H1 (cell line): Measurements from ENCODE around the gene POU6F2.

Experiments
- ATF3 ChIP-seq: IDR thresholded peaks from 2 replicates; pipeline ENCODE4 v1.6.1; 2011; ENCODE audit warnings: low read depth, mild to moderate bottlenecking, low read length; ENCODE audit not compliant: insufficient read depth
- CHD2 ChIP-seq: IDR thresholded peaks from 2 replicates; pipeline ENCODE4 v1.6.1; 2012; ENCODE audit warnings: low read length, improper control_type of control experiment
- CTCF ChIP-seq, 3 experiments: IDR thresholded peaks; 1 replicate in 2 of 3; 2 replicates in 1 of 3; pipeline versions ENCODE4 v1.5.1 to v1.6.1; 2011; ENCODE audit warnings: low read length in 3 of 3, mild to moderate bottlenecking in 3 of 3, inconsistent platforms in 2 of 3, low read depth in 1 of 3, moderate library complexity in 1 of 3; ENCODE audit not compliant: insufficient read depth in 1 of 3; ENCODE audit errors: control extremely low read depth in 1 of 3
- GABPA ChIP-seq: IDR thresholded peaks from 2 replicates; pipeline ENCODE4 v1.6.1; 2011; ENCODE audit warnings: mild to moderate bottlenecking, low read length, moderate library complexity, borderline replicate concordance; ENCODE audit not compliant: insufficient read depth
- POLR2AphosphoS5 ChIP-seq: IDR thresholded peaks from 2 replicates; pipeline ENCODE4 v1.6.1; 2011; ENCODE audit warnings: low read depth, low read length
- SP4 ChIP-seq: IDR thresholded peaks from 2 replicates; pipeline ENCODE4 v1.6.1; 2012; ENCODE audit warnings: low read length, inconsistent platforms
- ZNF274 ChIP-seq: IDR thresholded peaks from 2 replicates; pipeline ENCODE4 v1.7.0; 2012; ENCODE audit warnings: low read length, borderline replicate concordance; ENCODE audit errors: extremely low read depth

- TF ChIP-seq CHD2 (no peak), CTCF (IDR thresholded peaks at IDR 0.05; ENCODE audit: control extremely low read depth in 1 of 3, insufficient read depth in 1 of 3, low read depth in 1 of 3, low read length in 3 of 3) (no peak), ZNF274 (no peak), ATF3 (no peak), POLR2AphosphoS5 (no peak), GABPA (no peak), SP4 (no peak)
These were observed 107.5 kb downstream of the POU6F2 start for GRCh38 chr7:39085189-39085588.
